ENCODE measurements around the gene BORCS8. TPM values are rescaled to one million over a fixed set of nuclear protein-coding genes. Genes with fewer than 3 reads are reported as not detected.

Gene BORCS8
- total and polyA plus RNA-seq, 2 of the 13 experiments (the other 11 are each of a cell fraction or from before 2014, with no cell fraction given), result 9.6 to 13.3 TPM

GRCh38 chr19:19203012-19203856 lies 11.3 kb upstream of the BORCS8 start, which contains the start of gene NR2C2AP (continued):
- no peak for TF ChIP-seq RFX1 (IDR thresholded peaks at IDR 0.05)
- TF ChIP-seq PAXIP1 (CRISPR knock-in tag; conservative IDR thresholded peaks at IDR 0.05), result no peak
- no peak for TF ChIP-seq JUN (CRISPR knock-in tag; IDR thresholded peaks at IDR 0.05)
- TF ChIP-seq TEAD2 (CRISPR knock-in tag; IDR thresholded peaks at IDR 0.05), result no peak
- no peak for TF ChIP-seq ZNF639 (CRISPR knock-in tag; conservative IDR thresholded peaks at IDR 0.05)
- no peak for TF ChIP-seq PHB2 (IDR thresholded peaks at IDR 0.05; ENCODE audit: partially characterized antibody)
- no peak for TF ChIP-seq PRPF4 (IDR thresholded peaks at IDR 0.05; ENCODE audit: low read depth, low read length, poor library complexity, severe bottlenecking)
- TF ChIP-seq ZNF33B (CRISPR knock-in tag; IDR thresholded peaks at IDR 0.05), result no peak
- TF ChIP-seq SP4 (CRISPR knock-in tag; IDR thresholded peaks at IDR 0.05), result 0 out of 2 replicates have a peak, but pooled peaks have one; percentile 27
- TF ChIP-seq TEAD3 (CRISPR knock-in tag; optimal IDR thresholded peaks at IDR 0.05; ENCODE audit: borderline replicate concordance), result no peak
- no peak for TF ChIP-seq TRAFD1 (CRISPR knock-in tag; IDR thresholded peaks at IDR 0.05; ENCODE audit: borderline replicate concordance)
- TF ChIP-seq ZNF660 (CRISPR knock-in tag; IDR thresholded peaks at IDR 0.05; ENCODE audit: borderline replicate concordance, low read depth), result no peak
- TF ChIP-seq KDM5A (IDR thresholded peaks at IDR 0.05; ENCODE audit: borderline replicate concordance, low read length), result peak; percentile 64
- no peak for TF ChIP-seq EEA1 (CRISPR knock-in tag; IDR thresholded peaks at IDR 0.05; ENCODE audit: borderline replicate concordance)
- no peak for TF ChIP-seq ZNF530 (CRISPR knock-in tag; IDR thresholded peaks at IDR 0.05; ENCODE audit: low read depth)
- no peak for TF ChIP-seq NBN (conservative IDR thresholded peaks at IDR 0.05)
- TF ChIP-seq RAD51 (IDR thresholded peaks at IDR 0.05; ENCODE audit: borderline replicate concordance), result no peak
